SK-N-DZ (cell line): ENCODE data around the gene SLC25A24.
"Not testable (repeated sequence)": the region's sequence is repeated elsewhere in the genome, so short reads cannot be mapped to it uniquely, and the experiment has no call there.

Experiments
- DNase-seq: peaks from one replicate; pipeline ENCODE4 v3.0.0-alpha.2; 2015; ENCODE audit warnings: low spot score

SLC25A24 gene

DNA sequence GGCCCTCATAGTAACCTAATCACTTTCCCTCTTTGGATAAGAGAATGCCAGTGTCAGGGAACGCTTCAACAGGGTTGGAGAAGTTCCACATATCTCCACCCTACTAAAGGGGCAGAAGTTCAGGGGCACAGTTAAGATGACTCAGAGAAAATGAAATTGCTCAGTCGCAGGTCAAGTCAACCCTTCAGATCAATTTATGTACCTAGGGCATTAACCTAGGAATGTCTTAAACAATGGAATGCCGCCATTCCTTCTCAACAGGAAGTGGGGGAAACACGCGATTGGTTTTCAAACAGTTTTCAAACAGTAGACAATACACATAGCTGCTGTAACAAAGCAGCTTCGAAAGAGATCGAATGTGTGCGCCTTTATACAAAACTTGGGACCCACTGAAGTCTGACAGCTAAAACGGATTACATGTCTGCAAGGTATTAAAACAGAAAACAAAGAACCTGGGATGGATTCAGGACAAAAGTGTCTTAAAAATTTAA is 897 bp downstream of the SLC25A24 start:
- no peak for DNase-seq

DNA sequence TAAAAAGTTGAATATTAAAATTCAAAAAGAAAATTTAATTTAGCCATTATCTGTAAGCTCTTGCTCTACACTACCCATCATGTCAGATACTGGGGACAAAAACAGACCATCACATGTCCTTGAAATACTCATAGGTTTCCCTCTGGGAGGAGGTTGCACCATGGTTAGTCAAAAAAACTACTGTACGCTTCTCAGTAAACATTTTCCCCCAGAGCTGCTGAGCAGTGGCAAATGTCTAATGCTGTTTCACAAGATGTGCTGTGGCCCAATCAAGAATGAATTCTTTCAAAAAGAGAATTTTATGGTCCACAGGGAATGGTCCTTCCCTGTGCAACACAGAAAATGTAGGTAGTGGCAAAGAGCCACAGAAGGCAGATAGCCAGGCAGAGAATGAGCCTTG is 6.1 kb downstream of the SLC25A24 start:
- DNase-seq, result no peak

DNA sequence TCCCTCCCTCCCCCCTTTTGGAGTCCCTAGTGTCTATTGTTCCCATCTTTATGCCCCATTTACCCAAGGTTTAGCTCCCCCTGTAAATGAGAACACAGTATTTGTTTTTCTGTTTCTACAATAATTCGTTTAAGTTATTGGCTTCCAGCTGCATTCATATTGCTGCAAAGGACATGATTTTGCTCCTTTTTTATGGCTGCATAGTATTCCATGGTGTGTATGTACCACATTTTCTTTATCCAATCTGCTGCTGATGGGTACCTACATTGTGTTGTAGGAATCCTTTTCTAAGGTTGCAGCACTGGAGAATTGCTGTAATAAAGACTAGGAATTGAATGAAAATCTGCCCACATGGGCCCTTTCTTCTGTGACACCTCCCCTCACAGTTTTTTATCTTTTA is 6.8 kb downstream of the SLC25A24 start:
- DNase-seq, result no peak

DNA sequence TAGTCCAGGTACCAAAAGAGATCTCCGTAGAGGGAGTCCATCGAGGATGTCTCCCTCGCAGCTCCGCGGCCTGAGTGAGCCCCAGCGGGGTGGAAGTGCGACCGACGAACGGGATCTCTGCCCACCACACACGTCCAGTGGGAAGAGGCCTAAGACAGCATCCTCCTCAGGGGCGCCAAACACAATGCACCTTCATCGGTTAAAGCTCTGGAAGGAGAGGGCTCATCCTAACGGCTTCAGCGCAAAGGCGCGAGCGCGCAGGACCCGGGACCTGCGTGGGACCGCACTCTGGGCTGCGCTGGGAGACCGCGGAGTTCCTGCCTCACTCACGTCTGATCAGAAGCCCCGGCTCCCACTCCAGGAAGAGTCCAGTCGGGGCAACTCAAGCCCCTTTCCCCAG is 7.6 kb downstream of the SLC25A24 start:
- no peak for DNase-seq

DNA sequence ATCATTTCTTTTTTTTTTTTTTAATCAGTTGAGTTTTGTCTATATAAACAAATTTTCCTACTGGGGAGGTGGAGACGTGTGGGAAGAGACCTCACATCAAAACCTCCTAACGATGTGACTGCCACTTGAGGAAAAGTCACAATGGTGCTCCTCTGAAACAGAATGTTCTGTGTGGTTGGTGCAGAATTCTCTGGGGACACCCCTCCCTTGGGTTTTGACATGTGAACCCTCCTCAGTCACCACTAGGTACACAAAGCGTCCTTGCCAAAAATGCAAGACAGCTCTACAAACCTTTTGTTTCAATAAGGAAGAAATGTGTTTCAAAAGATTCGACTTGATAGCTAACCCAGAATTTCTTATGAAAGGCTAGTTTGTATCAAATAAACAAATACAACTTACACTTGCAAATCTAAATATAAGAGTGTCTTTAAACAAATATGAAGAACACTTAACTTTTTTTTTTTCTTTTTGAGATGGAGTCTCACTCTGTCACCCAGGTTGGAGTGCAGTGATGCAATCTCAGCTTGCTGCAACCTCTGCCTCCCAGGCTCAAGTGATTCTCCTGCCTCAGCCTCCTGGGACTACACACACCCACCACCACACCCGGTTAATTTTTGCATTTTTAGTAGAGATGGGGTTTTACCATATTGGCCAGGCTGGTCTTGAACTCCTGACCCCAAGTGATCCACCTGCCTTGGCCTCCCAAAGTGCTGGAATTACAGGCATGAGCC is 9.3 kb downstream of the SLC25A24 start:
- no peak for DNase-seq

DNA sequence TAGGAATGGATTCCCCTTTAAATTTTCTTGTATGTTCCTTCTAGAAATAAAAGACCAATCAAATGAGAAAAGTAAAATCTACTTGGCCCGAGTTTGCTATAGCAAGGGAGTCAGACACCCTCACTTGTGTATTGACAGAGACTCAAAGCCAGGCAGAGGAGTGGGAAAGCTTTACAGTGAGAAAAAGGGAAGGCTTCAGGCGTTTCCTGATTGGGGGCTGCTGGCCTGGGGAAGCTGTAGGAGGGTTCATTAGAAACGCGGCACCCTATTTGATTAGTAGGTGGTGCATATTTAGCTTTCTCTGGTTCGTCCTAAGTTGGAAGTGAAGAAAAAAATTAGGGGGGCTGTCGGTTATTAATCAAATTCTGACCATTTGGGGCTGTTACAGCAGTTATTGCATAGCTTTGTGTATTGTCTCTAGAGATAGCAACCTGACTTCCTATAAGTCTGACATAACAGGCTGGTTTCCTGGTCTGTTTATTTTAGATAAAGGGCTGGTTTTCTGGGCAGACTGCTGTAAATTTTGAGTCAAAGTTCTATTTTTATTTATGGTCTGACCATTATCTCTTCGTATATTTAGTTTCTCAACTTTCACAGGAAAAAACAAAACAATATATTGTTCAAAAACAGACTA is 10.0 kb downstream of the SLC25A24 start:
- DNase-seq, result no peak

DNA sequence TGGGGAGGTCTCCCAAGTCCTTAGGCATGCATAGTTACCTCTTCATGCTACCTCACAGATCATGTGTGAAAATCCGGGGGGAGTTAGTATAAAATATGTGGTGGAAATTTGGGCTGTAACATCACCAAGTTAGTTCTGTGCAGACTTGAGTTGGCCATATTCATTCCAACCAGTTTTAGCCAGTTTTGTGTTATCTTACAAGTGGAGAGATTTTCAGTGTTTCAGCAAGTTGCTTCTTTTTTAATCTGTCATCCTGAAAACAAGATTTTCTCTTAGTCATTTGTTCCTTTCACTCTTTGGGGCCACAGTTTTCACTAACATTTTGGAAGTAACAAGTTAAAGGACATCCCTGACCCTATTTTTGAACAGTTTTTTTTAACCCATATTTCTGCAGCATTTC is 11.3 kb downstream of the SLC25A24 start:
- no peak for DNase-seq

DNA sequence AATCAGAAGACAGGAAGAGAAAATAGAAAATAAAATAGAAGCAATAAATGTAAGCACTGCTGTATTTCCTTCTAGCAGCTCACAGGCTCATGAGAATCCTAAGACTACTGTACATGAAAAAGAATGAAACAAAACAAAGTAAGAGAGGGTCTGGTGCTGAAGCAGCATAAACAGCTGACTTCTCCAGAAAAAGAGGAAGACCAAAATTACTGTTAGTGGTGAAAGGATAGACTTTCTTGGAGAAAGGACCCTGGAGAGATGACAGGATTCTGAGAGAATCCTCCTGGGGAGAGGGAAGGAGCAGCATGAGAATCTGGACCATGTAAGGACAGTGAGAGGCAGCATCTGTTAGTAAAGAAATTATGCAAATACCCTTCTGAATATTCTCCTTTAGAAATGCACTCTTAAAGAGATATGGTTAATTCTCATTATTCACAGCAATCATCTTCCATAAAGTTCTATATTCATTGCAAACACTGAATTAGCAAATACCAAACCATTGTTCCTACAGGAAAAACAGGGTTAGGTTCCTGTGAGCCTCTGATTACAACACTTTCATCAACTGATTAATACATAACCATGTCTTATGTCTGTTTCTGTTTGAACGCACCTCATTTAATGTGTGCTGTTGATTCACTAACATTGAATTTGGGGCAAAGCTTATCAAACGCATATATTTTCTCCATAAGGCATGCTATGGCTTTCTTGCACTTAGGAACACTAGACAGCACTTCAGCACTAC is 17.0 kb downstream of the SLC25A24 start:
- DNase-seq, result no peak

DNA sequence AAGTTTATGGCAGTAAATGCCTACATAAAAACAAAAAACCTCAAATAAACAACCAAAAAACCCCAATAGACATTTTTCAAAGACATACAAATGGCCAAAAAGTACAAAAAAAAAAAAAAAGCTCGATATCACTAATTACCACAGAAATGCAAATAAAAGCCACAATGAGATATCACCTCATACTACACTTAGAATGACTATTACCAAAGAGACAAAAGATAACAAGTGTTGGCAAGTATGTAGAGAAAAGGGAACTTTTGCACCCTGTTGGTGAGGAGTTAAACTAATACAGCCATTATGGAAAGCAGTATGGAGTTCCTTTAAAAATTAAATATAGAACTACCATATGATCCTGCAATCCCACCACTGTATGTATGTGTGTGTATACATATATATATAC is 21.1 kb downstream of the SLC25A24 start:
- DNase-seq, result no peak

DNA sequence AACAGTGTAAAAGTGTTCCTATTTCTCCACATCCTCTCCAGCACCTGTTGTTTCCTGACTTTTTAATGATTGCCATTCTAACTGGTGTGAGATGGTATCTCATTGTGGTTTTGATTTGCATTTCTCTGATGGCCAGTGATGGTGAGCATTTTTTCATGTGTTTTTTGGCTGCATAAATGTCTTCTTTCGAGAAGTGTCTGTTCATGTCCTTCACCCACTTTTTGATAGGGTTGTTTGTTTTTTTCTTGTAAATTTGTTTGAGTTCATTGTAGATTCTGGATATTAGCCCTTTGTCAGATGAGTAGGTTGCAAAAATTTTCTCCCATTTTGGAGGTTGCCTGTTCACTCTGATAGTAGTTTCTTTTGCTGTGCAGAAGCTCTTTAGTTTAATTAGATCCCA is 37.7 kb downstream of the SLC25A24 start:
- DNase-seq, result not testable (repeated sequence)

DNA sequence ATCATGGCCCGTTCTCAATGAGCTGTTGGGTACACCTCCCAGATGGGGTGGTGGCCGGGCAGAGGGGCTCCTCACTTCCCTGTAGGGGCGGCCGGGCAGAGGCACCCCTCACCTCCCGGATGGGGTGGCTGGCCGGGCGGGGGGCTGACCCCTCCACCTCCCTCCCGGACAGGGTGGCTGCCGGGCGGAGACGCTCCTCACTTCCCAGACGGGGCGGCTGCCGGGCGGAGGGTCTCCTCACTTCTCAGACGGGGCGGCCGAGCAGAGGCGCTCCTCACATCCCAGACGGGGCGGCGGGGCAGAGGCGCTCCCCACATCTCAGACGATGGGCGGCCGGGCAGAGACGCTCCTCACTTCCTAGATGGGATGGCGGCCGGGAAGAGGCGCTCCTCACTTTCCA is 40.2 kb downstream of the SLC25A24 start:
- not testable (repeated sequence) for DNase-seq

DNA sequence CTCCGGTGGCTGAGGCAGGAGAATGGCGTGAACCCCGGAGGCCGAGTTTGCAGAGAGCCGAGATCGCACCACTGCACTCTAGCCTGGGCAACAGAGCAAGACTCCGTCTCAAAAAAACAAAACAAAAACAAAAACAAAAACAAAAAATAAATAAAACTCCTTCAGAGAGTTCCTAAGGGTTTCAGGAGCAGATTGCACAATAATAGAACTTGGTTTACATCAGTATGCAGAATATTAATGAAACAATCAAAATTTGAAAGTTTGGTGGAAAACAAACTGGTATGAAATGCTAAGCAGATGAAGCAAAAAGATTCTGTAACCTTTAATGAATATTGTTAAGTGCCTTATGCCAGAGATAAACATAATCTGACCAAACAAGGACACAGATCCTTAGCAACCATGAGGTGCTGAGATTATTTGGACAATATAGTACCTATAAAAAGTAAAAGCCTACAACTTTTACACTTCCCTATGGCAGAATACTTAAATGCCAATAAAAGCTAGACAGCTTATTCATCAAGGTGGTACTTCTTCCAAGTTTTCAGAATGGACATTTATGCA is 41.2 kb downstream of the SLC25A24 start:
- DNase-seq, result no peak

DNA sequence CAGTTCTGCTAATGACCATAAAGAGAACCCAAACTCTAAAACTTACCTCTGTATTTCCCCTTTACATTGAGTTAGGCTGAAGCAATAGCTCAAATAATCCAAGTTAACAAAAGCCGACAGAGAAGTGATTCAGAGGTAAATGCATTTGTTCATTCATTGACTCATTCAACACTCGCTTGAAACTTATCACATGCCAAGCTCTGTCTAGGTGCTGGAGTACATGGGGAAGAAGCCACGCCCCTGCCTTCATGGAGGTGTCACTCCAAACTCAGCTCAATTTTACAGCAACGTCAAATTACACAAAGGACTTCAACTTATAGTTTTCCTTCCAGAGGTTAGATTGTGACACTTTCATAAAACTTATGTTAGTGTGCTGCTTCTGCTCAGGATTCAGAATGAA is 45.8 kb downstream of the SLC25A24 start:
- DNase-seq, result no peak

DNA sequence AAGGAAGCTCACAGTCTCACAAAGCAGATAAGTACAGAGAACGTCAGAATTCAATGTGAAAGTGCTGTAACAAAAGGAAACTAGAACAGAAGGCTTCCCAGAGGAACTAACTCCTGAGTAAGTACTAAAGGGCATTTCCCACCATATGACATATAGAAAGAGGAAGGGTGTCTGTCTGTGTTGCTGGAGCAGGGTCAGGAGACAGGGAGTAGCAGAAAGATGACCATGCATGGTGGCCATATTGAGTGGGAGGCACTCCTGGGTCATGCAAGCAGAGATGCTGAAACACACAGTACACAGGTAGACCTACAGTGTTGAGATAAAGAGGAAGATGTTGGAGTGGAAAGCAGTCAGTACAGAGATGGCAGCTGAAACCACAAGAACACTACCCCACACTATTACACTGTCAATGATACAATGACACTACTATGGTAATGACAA is 47.3 kb downstream of the SLC25A24 start:
- DNase-seq, result no peak

DNA sequence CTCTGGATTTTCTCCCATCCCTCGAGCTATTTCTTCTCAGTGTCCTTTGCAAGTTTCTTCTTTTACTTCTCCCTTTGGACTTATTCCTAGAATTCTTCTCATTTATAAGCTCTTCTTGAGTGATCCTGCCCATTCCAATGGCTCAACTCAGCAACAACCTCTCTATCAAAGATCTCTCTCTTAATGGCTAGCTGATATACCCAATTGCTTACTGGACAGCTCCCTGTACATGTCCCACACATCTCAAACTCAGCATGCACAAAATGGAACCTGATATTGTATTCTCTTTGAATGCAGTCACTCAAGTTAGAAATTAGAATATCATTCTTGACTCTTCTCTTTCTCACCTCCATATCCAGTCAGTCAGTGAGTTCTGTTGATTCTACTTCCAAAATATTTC is 48.6 kb downstream of the SLC25A24 start:
- no peak for DNase-seq

DNA sequence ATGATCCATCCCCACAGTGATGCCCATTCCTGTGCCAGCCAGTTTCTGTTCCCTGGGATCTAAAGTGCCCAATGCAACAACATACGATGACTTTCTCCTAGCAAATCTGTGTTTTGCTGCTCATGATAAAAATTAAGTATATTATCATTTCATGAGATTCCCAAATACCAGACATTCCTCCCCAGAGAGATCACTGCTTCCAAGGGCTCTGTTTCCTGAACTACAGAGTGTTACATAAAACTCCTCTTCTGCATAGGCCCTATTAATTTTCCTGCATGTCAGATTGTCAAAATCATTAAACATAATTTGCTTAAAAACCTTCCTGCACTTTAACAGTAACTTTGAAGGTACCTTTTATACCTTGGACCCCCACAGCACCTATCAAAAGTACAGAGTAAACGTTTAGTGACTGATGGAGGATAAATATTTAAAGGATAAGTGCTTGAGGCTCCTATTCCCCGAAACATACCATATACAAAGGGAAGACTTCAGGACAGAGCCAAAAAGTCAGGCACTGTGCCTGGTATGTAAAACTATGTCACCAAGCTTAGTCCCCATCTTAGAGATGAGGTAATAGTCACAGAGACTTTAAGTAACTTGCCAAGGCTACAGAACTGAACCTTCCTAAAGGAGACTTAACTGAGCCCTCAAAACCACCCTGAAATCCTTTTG is 50.2 kb downstream of the SLC25A24 start:
- DNase-seq, result no peak

DNA sequence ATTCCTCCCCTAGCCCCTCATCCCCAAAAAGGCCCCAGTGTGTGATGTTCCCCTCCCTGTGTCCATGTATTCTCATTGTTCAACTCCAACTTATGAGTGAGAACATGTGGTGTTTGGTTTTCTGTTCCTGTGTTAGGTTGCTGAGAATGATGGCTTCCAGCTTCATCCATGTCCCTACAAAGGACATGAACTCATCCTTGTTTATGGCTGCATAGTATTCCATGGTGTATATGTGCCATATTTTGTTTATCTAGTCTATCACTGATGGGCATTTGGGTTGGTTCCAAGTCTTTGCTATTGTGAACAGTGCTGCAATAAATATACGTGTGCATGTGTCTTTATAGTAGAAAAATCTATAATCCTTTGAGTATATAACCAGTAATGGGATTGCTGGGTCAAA is 55.6 kb downstream of the SLC25A24 start:
- not testable (repeated sequence) for DNase-seq

DNA sequence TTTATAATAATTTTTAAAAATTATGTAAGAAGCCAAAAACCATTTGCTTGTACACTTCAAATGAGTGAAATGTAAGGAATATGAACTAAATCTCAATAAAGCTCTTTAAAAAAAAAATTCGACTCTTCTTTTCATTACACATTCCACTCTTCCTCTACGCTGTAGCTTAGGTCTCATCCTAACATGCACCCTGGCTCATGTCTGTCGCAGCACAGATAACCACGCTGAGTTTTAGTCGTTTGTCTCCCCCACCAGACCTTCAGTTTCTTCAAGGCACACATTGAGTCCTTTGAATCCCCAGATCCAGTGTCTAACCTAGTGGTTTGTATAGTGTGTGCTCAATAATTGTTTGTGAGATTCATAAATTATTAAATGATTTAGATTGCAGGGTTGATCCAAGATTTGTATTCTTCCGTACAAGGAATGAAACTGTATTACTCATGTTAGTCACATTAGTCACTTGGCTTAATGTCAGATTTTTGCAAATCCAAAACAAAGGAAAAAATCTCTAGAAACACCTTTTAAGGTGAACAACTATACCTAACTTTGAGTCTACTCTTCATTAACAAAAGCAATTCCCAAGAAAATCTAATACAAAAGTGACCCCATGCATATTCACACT is 57.3 kb downstream of the SLC25A24 start:
- DNase-seq, result no peak

DNA sequence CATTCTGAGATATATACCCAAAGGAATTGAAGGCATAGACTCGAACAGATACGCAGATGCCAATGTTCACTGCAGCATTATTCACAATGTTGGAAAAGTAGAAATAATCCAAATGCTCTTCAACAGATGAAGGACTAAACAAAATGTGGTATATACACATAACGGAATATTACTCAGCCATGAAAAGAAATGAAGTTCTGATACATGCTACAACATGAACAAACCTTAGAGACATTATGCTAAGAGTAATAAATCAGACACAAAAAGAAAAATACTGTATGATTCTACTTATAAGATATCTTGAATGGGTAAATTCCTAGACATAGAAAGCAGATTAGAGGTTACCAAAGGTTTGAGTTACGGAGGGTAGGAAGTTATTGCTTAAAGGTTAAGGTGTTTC is 57.9 kb downstream of the SLC25A24 start:
- DNase-seq, result no peak

DNA sequence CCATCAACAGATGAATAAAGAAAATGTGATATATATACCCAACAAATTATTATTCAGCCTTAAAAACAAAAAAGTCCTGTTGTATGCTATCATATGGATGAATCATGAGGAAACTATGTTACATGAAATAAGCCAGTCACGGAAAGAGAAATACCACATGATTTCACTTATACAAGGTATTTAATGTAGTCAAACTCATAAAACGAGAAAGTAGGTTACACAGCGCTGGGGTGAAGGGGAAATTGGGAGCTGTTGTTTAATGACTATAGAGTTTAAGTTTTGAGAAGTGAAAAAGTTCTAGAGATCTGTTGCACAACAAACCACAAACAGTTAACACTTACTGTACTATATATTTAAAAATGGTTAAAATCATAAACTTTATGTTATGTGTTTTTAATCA is 58.5 kb downstream of the SLC25A24 start:
- DNase-seq, result no peak

DNA sequence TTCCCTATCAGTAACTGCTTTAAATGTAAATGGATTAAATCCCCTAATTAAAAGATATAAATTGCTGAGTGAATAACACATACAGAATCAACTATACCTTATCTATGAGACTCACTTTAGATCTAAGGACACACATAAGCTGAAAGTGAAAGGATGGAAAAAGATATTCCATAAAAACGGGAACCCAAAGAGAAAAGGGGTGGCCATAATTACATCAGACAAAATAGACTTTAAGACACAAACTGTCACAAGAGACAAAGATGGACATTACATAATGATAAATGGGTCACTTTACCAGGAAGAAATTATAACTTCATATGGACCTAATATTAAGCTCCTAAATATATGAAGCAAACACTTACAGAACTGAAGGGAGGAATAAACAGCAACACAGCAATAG is 59.2 kb downstream of the SLC25A24 start:
- no peak for DNase-seq
